Activated naive CD8-positive, alpha-beta T cell treated with anti-CD3 and anti-CD28 coated beads, Interleukin-2, amount 50 U/mL, for 24 hours (primary cell): ENCODE data around the gene ADIRF.
"Not testable (repeated sequence)": the region's sequence is repeated elsewhere in the genome, so short reads cannot be mapped to it uniquely, and the experiment has no call there.

Experiments used
- ATAC-seq: fragments of 150-1000 bp; cut with Tn5 transposase; one replicate; pipeline ENCODE4 v1.10.0; 2021
- DNase-seq: peaks from one replicate; pipeline ENCODE4 v3.0.0; 2021
- H3K27ac Mint-ChIP-seq: one replicate; pipeline ENCODE4 v1.8.0; 2021; ENCODE audit warnings: mild to moderate bottlenecking, mixed read lengths
- H3K27me3 Mint-ChIP-seq: one replicate; pipeline ENCODE4 v1.8.0; 2021; ENCODE audit warnings: mixed read lengths
- H3K36me3 Mint-ChIP-seq: one replicate; pipeline ENCODE4 v1.8.0; 2021; ENCODE audit warnings: low read depth, mixed read lengths
- H3K4me1 Mint-ChIP-seq: one replicate; pipeline ENCODE4 v1.8.0; 2021; ENCODE audit warnings: mixed read lengths
- H3K4me3 Mint-ChIP-seq: one replicate; pipeline ENCODE4 v1.8.0; 2021; ENCODE audit warnings: mild to moderate bottlenecking, moderate library complexity, mixed read lengths
- H3K9me3 Mint-ChIP-seq: one replicate; pipeline ENCODE4 v1.8.0; 2021; ENCODE audit warnings: mixed read lengths

ADIRF gene

DNA sequence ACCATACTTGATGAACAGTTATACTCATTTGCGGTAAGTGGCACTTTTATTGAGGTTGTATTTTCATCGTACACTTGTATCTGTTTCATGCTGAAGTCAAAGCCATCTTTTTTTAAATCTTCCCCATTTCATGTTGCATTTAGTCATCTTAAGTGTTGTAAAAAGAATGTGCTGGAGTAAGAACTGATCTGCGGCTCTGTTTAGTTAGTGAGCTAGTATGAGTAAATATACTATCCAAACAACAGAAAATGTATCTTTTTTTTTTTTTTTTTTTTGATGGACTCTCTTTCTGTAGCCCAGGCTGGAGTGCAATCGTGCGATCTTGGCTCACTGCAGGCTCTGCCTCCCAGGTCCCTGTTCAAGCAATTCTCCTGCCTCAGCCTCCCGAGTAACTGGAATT, 39.4 kb downstream of the ADIRF start:
- H3K27me3 Mint-ChIP-seq, ATAC-seq, H3K4me3 Mint-ChIP-seq, H3K36me3 Mint-ChIP-seq, H3K27ac Mint-ChIP-seq, H3K9me3 Mint-ChIP-seq, H3K4me1 Mint-ChIP-seq, DNase-seq: not testable (repeated sequence)

DNA sequence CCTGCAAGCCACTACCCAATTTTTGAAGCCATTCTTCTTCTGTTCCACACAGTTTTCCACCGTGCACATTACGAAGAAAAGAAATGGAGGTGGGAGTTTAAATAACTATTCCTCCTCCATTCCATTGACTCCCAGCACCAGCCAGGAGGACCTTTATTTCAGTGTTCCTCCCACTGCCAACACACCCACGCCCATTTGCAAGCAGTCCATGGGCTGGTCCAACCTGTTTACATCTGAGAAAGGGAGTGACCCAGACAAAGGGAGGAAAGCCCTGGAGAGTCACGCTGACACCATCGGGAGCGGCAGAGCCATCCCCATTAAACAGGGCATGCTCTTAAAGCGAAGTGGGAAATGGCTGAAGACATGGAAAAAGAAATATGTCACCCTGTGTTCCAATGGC, 40.0 kb downstream of the ADIRF start:
- H3K27me3 Mint-ChIP-seq, H3K4me1 Mint-ChIP-seq, H3K9me3 Mint-ChIP-seq, H3K27ac Mint-ChIP-seq, H3K36me3 Mint-ChIP-seq, DNase-seq, ATAC-seq, H3K4me3 Mint-ChIP-seq: not testable (repeated sequence)

DNA sequence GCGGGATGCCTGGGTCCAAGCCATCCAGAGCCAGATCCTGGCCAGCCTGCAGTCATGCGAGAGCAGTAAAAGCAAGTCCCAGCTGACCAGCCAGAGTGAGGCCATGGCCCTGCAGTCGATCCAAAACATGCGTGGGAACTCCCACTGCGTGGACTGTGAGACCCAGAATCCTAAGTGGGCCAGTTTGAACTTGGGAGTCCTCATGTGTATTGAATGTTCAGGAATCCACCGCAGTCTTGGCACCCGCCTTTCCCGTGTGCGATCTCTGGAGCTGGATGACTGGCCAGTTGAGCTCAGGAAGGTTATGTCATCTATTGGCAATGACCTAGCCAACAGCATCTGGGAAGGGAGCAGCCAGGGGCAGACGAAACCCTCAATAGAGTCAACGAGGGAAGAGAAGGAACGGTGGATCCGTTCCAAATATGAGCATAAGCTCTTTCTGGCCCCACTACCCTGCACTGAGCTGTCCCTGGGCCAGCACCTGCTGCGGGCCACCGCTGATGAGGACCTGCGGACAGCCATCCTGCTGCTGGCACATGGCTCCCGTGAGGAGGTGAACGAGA, 40.9 kb downstream of the ADIRF start:
- DNase-seq, H3K27me3 Mint-ChIP-seq, H3K27ac Mint-ChIP-seq, H3K9me3 Mint-ChIP-seq, H3K4me1 Mint-ChIP-seq, ATAC-seq, H3K4me3 Mint-ChIP-seq, H3K36me3 Mint-ChIP-seq: not testable (repeated sequence)

DNA sequence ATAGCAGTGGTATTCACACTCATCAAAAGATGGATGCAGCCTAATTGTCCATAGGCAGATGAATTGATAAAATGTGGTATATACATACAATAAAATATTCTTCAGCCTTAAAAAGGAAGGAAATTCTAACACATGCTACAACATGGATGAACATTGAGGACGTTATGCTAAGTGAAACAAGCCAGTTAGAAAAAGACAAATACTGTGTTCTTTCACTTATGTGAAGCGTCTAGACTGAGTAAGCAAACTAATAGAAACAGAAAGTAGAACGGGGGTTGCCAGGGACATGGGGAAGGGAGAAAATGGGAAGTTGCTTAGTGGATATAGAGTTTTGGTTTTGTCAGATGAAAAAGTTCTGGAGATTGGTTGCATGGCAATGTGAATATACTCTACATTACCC, 45.2 kb downstream of the ADIRF start:
- H3K9me3 Mint-ChIP-seq, H3K4me3 Mint-ChIP-seq, H3K27ac Mint-ChIP-seq, ATAC-seq, DNase-seq, H3K36me3 Mint-ChIP-seq, H3K27me3 Mint-ChIP-seq, H3K4me1 Mint-ChIP-seq: not testable (repeated sequence)

DNA sequence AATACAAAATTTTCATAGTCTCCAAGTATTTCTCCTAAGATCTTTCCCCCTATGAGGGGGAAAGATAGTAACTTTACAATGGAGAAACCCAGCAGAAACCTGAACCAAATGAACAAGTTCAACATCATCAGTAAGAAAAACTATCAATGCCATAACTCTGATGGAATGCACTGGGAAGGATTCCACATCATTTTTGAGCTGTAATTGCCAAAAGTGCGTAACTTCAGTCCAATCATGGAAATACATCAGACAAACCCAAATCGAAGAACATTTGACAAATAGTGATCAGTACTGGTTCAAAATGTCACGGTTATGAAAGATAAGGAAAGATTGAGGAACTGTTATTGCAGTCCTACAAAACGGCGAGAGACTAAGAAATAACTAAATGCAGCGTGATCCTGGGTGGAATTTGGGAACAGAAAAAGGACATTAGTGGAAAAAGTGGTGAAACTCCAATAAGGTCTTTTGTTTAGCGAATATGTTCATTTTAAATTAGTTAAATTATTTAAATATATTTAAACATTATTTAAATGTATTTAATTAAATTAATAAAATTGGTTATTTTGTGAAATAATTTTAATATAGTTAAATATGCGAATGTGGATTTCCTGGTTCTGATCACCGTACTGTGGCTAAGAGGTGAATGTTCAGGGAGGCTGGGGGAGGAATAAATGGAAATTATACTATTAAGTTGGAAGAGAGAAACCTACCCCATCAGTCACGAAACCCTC, 46.9 kb downstream of the ADIRF start:
- H3K4me1 Mint-ChIP-seq, H3K9me3 Mint-ChIP-seq, H3K4me3 Mint-ChIP-seq, H3K27ac Mint-ChIP-seq, H3K27me3 Mint-ChIP-seq, DNase-seq, ATAC-seq, H3K36me3 Mint-ChIP-seq: not testable (repeated sequence)

DNA sequence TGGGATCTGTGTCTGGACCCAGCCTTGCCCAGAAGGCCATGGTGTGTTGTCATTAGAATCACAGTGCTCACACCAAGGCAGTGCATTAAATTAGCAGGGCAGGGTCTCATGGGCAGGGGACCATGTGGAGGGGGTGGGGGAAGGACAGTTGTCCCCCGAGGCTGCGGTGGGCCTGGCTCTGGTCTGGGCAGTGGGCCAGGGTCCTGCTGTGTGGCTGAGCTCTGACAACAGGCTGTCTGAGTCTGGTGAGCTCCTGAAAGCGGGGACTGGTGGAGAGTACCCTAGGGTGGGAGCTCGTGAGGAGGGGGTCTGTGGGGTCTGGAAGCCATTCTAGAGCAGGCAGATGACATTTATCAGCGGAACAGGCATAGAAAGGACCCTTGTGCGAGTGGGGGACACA, 49.8 kb downstream of the ADIRF start:
- H3K4me3 Mint-ChIP-seq, H3K27ac Mint-ChIP-seq: not testable (repeated sequence)

DNA sequence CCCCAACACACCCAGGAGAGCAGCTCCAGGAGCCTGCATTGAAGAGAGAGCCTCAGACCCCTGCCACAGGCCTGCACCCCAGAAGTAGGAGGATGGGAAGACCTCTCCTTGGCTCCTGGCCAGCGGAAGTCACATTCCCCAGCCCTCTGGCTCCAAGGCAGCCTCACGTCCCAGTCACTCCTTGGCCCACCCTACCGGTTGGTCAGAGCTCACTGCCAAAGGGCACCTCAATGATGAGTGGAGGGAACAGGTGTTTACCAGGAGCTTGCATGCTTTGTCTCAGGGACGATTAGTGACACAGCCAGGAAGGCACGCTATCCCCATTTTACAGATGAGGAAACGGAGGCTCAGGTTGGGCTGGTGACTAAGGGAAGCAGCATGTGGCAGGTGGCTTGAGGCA, 50.8 kb downstream of the ADIRF start:
- H3K27me3 Mint-ChIP-seq, H3K27ac Mint-ChIP-seq, H3K4me3 Mint-ChIP-seq, H3K9me3 Mint-ChIP-seq, DNase-seq, ATAC-seq, H3K4me1 Mint-ChIP-seq, H3K36me3 Mint-ChIP-seq: not testable (repeated sequence)

More for the DNA sequence above, 49.8 kb downstream of the ADIRF start:
- H3K36me3 Mint-ChIP-seq, H3K9me3 Mint-ChIP-seq, H3K27me3 Mint-ChIP-seq, H3K4me1 Mint-ChIP-seq, DNase-seq, ATAC-seq: not testable (repeated sequence)

DNA sequence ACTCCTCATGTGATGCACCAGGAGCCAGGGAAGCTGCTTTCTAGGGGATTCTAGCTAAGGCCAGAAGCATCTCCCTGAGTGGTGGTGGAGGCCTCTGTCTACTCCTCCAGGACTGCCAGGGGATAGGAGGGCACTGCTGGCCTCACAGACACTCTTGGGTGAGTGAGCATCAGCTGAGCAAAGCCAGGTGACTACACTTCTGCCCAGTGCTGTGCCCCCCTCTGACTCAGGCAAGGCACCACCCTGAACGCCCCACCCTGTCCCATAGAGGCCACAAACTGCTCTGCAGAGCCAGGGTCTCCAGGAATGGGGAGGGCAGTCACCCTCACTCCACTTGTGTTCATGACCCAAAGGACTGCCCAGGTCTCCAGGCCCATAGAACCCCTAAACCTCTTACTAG, 51.2 kb downstream of the ADIRF start:
- ATAC-seq, H3K4me1 Mint-ChIP-seq, H3K4me3 Mint-ChIP-seq, DNase-seq, H3K27me3 Mint-ChIP-seq, H3K9me3 Mint-ChIP-seq, H3K27ac Mint-ChIP-seq, H3K36me3 Mint-ChIP-seq: not testable (repeated sequence)

DNA sequence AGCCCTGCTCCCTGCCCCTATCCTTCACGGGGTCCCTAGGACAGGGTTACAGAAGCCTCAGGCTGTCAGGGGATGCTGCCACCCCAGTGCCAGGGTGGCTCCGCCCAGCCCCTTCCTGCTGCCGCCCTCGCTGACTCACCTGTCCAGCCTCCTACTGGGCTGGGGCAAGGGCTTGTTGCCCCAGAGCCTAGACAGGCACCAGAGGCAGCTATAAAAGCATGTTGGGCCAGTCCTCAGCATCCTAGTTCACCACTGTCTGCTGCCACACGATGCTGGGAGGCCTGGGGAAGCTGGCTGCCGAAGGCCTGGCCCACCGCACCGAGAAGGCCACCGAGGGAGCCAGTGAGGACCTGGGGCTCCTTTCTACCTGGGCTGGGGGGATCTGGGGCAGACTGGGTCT, 51.8 kb downstream of the ADIRF start, which contains the start of gene FAM25A:
Gene FAM25A (plus strand): TSS at position 239 of the 400 bp plus-strand sequence. CDS start 31 bp downstream, at position 270.
- ATAC-seq, H3K9me3 Mint-ChIP-seq, H3K4me3 Mint-ChIP-seq, H3K27ac Mint-ChIP-seq, H3K36me3 Mint-ChIP-seq, H3K4me1 Mint-ChIP-seq, H3K27me3 Mint-ChIP-seq, DNase-seq: not testable (repeated sequence)
